CD4-positive, alpha-beta T cell treated with Interleukin-10 for 1 hour (primary cell): ENCODE measurements around the gene ZBTB9.
"Not testable (repeated sequence)": the region's sequence is repeated elsewhere in the genome, so short reads cannot be mapped to it uniquely, and the experiment has no call there.

Experiments
- DNase-seq: peaks from one replicate; pipeline ENCODE4 v3.0.0-alpha.2; 2020

Gene ZBTB9

DNA sequence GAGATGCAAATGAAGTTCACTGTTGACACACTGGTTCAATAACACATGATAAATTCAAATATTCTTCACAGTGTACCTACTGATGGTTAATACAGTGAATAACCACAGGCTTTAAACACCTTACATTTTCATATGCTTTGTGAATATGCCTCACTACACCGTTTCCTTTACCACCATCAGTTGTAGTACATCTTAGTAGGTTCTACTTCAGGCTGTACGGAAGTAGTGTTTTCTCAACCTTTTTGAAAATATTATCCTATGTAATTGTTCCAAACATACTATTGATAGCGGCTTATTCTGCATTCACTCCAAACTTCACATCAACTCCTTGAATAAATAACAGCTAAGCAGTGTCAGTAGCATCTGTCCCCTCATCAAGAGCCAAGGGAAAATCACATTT is 15.3 kb downstream of the ZBTB9 start:
- no peak for DNase-seq

DNA sequence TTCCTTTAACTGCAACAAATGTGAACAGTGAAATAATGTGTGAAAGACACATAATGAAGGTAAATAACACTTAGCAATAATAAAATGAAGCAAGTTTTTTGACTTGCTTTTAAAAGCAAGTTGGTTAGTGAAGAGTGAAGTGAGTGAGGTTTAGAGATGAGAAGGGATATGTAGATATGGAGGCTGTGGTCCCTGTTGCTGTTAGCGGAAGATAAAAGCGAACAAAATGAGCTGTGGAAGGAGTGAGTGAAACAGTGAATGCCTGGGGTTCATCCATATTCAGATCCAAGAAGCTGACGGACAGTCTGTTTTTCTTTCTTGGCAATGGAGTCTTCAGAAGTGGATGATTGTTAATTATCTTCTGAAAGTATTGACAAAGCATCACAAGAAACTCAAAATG is 23.5 kb downstream of the ZBTB9 start:
- DNase-seq = no peak

DNA sequence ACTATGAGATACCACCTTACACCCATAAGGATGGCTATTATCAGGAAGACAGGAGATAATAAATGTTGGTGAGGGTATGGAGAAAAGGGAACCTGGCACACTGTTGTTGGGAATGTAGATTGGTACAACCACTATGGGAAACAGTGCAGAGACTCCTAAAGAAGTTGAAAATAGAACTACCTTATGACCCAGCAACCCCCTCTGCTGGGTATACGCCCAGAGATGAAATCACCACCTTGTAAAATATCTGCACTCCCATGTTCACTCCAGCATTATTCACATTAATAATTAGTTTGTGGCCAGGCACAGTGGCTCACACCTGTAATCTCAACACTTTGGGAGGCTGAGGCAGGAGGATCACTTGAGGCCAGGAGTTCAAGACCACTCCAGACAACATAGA is 26.8 kb downstream of the ZBTB9 start:
- peak; percentile 4 for DNase-seq

DNA sequence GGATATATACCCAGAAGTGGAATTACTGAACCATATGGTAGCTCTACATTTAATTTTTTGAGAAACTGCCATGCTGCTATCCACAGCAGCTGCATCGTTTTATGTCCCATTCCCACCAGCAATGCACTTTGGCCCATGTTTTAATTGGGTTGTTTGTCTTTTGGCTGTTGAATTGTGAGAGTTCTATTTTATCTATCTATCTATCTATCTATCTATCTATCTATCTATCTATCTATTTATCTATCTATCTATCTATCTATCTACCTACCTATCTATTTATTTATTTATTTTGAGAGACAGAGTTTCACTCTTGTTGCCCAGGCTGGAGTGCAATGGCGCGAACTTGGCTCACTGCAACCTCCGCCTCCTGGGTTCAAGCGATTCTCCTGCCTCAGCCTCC is 28.2 kb downstream of the ZBTB9 start:
- not testable (repeated sequence) for DNase-seq

DNA sequence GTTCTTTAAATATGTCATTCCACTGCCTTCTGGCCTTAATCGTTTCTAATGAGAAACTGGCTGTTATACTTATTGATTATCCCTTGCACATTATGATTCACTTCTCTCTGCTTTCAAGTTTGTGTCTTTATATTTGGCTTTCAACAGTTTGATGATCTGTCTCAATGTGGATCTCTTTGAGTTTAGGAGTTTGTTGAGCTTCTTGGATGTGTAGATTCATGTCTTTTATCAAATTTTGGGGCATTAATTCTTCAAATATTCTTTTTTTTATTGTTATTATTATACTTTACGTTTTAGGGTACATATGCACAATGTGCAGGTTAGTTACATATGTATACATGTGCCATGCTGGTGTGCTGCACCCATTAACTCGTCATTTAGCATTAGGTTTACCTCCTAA is 29.3 kb downstream of the ZBTB9 start:
- DNase-seq = no peak

DNA sequence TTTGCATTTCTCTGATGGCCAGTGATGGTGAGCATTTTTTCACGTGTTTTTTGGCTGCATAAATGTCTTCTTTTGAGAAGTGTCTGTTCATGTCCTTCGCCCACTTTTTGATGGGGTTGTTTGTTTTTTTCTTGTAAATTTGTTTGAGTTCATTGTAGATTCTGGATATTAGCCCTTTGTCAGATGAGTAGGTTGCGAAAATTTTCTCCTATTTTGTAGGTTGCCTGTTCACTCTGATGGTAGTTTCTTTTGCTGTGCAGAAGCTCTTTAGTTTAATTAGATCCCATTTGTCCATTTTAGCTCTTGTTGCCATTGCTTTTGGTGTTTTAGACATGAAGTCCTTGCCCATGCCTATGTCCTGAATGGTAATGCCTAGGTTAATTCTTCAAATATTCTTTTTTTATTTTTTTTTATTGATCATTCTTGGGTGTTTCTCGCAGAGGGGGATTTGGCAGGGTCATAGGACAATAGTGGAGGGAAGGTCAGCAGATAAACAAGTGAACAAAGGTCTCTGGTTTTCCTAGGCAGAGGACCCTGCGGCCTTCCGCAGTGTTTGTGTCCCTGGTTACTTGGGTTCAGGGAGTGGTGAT is 30.4 kb downstream of the ZBTB9 start:
- DNase-seq = not testable (repeated sequence)

DNA sequence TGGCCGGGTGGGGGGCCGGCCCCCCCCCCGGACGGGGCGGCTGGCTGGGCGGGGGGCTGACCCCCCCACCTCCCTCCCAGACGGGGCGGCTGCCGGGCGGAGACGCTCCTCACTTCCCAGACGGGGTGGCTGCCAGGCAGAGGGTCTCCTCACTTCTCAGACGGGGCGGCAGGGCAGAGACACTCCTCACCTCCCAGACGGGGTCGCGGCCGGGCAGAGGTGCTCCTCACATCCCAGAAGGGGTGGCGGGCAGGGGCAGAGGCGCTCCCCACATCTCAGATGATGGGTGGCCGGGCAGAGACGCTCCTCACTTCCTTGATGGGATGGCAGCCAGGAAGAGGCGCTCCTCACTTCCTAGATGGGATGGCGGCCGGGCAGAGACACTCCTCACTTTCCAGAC is 31.3 kb downstream of the ZBTB9 start:
- DNase-seq = not testable (repeated sequence)

DNA sequence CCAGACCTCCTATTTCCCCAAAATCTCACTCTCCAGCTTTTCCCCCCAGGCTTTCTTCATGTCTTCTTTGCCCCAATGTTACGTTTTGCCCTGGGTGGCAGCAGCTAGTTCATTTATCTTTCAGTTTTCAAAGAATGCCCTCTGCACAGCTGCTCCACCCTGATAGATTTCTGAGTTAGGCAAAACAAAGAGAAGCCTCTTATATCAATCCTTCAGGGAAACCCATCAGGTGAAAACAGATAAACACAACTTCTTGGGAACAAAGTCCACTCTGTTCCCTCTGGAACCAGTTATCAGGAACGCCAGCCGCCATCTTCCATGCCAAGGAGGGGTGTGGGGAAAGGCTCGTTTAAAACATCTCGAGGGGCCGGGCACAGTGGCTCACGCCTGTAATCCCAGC is 34.0 kb downstream of the ZBTB9 start:
- DNase-seq = no peak

DNA sequence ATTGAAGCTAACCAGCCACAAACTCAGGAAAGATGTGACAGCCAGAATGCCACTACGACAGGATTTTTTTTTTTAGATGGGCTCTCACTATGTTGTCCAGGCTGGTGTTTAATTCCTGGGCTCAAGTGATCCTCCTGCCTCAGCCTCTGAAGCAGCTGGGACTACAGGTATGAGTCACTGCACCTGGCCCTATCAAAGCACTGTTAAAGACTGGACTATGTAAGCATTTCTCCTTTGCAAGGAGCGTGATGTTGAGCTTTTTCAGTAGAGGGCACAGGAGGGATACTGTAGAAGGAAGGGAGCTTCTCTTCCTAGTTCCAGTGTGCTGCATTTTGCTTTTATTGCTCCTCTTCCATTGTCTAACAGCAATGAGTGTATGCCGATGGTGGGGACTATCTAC is 35.8 kb downstream of the ZBTB9 start:
- no peak for DNase-seq

DNA sequence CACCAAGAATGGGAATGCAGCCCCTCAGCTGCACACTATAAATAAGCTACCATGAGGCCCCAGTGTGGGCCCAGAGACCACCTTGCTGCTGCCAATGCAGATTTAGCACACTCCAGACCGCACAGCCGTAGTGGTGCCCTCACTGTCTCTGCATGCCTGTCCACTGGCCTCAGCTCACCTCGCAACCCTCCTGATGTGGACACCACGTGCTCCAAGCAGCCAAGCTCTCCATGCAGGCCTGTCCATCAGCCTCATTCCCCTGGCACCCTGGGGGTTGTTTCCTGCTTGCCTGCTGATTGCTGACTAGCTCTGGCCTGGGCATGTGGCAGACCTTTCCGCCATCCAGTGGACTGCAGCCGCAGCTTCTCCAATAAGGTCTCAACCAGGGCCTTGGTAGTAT is 36.2 kb downstream of the ZBTB9 start:
- DNase-seq = no peak

DNA sequence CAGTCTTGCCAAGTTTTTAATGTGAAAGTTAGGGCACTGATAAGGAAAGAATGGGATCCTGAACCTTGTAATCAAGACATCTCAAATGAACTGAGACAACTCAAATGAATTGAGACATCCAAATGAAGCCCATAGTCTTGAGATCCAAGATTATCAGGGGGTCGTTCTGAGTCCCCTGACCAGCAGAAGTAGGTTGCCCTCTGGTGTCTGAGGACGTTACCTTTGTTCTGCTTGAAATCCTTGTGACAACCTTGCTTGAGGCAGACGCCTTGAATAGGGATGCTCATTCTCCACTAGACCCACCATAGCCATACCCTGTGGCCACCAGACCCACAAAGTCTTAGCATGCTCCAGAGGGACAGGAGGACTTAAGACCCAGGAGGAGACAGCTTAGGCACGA is 37.7 kb downstream of the ZBTB9 start:
- peak; percentile 11 for DNase-seq

DNA sequence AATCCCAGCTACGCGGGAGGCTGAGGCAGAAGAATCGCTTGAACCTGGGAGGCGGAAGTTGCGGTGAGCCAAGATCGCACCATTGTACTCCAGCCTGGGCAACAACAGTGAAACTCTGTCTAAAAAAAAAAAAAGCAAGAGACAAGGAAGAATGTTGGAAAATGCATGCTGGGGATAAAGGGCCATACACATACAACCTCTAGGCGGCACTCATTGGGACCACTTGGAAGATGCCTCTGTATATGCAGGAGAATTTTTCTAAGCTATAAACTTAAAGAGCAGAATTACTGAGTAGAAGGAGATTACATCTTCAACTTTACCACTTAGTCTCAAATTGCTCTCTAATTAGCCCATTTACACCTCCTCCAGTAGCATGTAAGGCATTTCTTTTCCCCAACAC is 42.8 kb downstream of the ZBTB9 start:
- no peak for DNase-seq

DNA sequence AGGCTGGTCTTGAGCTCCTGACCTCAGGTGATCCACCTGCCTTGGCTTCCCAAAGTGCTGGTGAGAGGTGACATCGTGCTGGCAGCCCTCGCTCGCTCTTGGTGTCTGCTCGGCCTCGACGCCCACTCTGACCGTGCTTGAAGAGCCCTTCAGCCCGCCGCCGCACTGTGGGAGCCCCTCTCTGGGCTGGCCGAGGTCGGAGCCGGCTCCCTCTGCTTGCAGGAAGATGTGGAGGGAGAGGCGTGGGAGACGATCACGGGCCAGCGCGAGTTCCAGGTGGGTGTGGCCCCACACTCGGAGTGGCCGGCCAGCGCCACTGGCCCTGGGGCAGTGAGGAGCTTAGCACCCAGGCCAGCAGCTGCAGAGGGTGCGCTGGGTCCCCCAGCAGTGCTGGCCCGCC is 48.1 kb downstream of the ZBTB9 start:
- no peak for DNase-seq

DNA sequence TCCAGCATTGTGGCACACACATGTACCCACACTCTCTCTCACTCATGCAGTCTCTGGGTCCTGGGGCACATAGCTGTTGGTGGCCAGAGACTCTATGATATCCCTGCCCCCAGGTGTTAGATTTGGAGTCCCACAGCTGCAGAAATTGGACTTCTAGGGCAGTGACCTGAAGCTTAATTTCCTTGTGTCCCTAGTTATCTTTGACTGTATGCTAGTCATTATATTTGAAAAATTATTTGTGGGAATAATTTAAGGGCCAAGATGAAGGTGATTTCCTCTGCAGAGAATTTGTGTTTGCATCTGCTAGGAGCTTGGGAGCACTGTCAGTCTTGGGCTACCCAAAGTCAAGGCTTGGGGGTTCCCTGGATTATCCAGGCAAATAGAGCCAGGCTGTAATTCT is 50.1 kb downstream of the ZBTB9 start:
- no peak for DNase-seq

DNA sequence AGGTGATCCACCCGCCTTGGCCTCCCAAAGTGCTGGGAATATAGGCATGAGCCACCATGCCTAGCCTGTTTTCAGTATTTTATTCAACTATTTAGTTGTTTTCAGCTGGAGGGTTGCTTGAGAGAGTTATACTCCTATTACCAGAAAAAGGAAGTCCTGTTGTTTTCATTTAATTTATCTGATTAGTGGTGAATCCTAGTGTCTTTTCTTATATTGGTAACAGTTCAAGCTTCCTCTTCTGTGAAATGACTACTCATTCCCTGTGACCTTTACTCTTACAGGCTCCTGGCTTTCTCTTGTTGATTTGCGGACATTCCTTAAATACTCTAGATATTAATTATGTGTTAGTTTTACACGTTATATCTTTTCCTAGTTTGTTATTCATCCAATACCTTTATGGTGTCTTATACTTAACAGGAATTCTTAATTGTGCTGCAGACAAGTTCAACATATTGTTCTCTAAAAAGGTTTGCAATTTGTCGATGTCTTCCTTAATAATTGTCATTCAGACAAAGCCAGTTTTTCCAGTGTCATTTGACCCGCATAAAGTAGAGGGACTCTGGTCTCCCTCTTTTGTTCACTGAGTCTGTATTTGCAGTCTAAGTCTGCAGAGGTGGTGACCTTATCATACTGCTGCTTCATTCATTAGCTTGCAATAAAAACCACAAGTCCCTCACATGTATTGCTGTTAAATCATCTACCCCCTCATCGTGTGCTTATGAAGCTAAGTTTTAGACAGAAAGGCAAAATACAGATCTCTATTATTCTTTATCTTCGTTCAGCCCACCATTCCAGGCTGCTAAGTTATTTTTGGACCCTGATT is 51.4 kb downstream of the ZBTB9 start:
- no peak for DNase-seq
